K562 (cell line): ENCODE measurements around the gene INTS1. TPM values are rescaled to one million over a fixed set of nuclear protein-coding genes. Genes with fewer than 3 reads are reported as not detected.

Experiments
- BCOR ChIP-seq: fragments of 450-650 bp; IDR thresholded peaks from 2 replicates; pipeline ENCODE4 v1.6.1; 2016
- CEBPB ChIP-seq: fragments of 450-650 bp; IDR thresholded peaks from 2 replicates; pipeline ENCODE4 v1.6.1; 2016; ENCODE audit warnings: missing genetic modification characterization, missing compliant biosample characterization
- E2F5 ChIP-seq: sonication (generic); formaldehyde crosslinking; IDR thresholded peaks from 2 replicates; pipeline ENCODE4 v1.8.0; 2022; ENCODE audit warnings: mild to moderate bottlenecking, missing genetic modification reagents
- ERF ChIP-seq: fragments of 450-650 bp; formaldehyde crosslinking; IDR thresholded peaks from 2 replicates; pipeline ENCODE4 v1.4.0; 2020; ENCODE audit warnings: mild to moderate bottlenecking, mixed read lengths
- FOXJ2 ChIP-seq: fragments of 200-800 bp; sonication (Bioruptor generic); IDR thresholded peaks from 2 replicates; pipeline ENCODE4 v1.6.1; 2016; ENCODE audit warnings: missing genetic modification characterization, missing compliant biosample characterization
- L3MBTL2 ChIP-seq: fragments of 450-650 bp; IDR thresholded peaks from 2 replicates; pipeline ENCODE4 v1.6.1; 2016; ENCODE audit warnings: mild to moderate bottlenecking, moderate library complexity
- NRF1 ChIP-seq, 2 experiments: fragments of 450-650 bp; IDR thresholded peaks in 1 of 2; conservative IDR thresholded peaks in 1 of 2; 2 replicates each; pipeline ENCODE4 v1.6.1; 2014; ENCODE audit warnings: mild to moderate bottlenecking in 2 of 2
- POLR2AphosphoS5 ChIP-seq: IDR thresholded peaks from 2 replicates; pipeline ENCODE4 v1.6.1; 2011; ENCODE audit warnings: mild to moderate bottlenecking, low read depth, low read length, moderate library complexity; ENCODE audit not compliant: control insufficient read depth, insufficient read depth
- RBBP5 ChIP-seq: fragments of 200-600 bp; sonication (generic); IDR thresholded peaks from 2 replicates; pipeline ENCODE4 v1.6.1; 2012; ENCODE audit warnings: borderline replicate concordance, mild to moderate bottlenecking, low read length, control low read depth, inconsistent platforms; ENCODE audit not compliant: insufficient read depth, poor library complexity, severe bottlenecking
- SMARCC2 ChIP-seq: fragments of 450-650 bp; IDR thresholded peaks from 2 replicates; pipeline ENCODE4 v1.6.1; 2017; ENCODE audit warnings: antibody characterized with exemption, moderate library complexity, mild to moderate bottlenecking, low read depth
- SRSF7 ChIP-seq: fragments of 200-400 bp; formaldehyde crosslinking; optimal IDR thresholded peaks from 2 replicates; pipeline ENCODE3; 2017; ENCODE audit warnings: mild to moderate bottlenecking, low read depth, low read length
- SUPT5H ChIP-seq: fragments of 450-650 bp; IDR thresholded peaks from 2 replicates; pipeline ENCODE4 v1.6.1; 2016
- ZFP36 ChIP-seq: fragments of 150-350 bp; IDR thresholded peaks from 2 replicates; pipeline ENCODE4 v1.6.1; 2018; ENCODE audit warnings: low read length, low read depth; ENCODE audit not compliant: partially characterized antibody
- ZNF431 ChIP-seq: sonication (generic); formaldehyde crosslinking; IDR thresholded peaks from 2 replicates; pipeline ENCODE4 v1.8.0; 2022; ENCODE audit warnings: mild to moderate bottlenecking, missing genetic modification reagents
- polyA plus RNA-seq, 8 experiments: library from polyadenylated mRNA; depleted of rRNA in 4 of 8; stranded (reverse) in 5 of 8; unstranded in 3 of 8; fragments of >200 nt; fragmentation: Nextera tagmentation in 2 of 8; fragmentation: Illumina TruSeq in 1 of 8; extraction: Ambion mirVana in 2 of 8; extraction: Trizol in 1 of 8; gene quantifications; 2 replicates each; pipeline versions ENCODE4 v1.2.1 to v1.2.3, GENCODE V29; 2011 to 2014; ENCODE audit warnings: inconsistent platforms in 1 of 8, missing spikeins in 1 of 8
- total RNA-seq, 7 experiments: library from RNA; depleted of rRNA in 6 of 7; stranded (reverse); fragments of >200 nt in 6 of 7; fragmentation: Illumina TruSeq in 2 of 7; extraction: Trizol in 2 of 7; gene quantifications; 2 replicates each; pipeline versions ENCODE4 v1.2.1 to v1.2.3, GENCODE V29; 2011 to 2021; ENCODE audit warnings: low replicate concordance in 1 of 7
- TF ChIP-seq, protein P1 (sequence below), 2 experiments: fragments of 450-650 bp in 1 of 2; sonication (generic) in 1 of 2; formaldehyde crosslinking in 1 of 2; IDR thresholded peaks; 2 replicates each; pipeline versions ENCODE4 v1.7.1 to v1.9.0; 2016 to 2022; ENCODE audit warnings: inconsistent platforms in 1 of 2, mild to moderate bottlenecking in 1 of 2, missing genetic modification reagents in 1 of 2
- TF ChIP-seq, protein P2 (sequence below), 2 experiments: fragments of 250-450 bp in 1 of 2; fragments of 450-650 bp in 1 of 2; sonication (Bioruptor Pico) in 1 of 2; IDR thresholded peaks; 2 replicates each; pipeline versions ENCODE4 v1.6.1 to v1.8.0; 2016 to 2021; ENCODE audit warnings: mild to moderate bottlenecking in 2 of 2, moderate library complexity in 2 of 2, missing compliant biosample characterization in 1 of 2, missing genetic modification characterization in 1 of 2

The INTS1 gene
- total and polyA plus RNA-seq, 9 of the 15 experiments (the other 6 are each of a cell fraction or from before 2014, with no cell fraction given): 0.34 to 119 (median 18.5) TPM

GRCh38 chr7:1458683-1459511 is 45.3 kb downstream of the INTS1 start, which contains the start of gene MICALL2 (continued):
- TF ChIP-seq RBBP5: peak; percentile 74
- TF ChIP-seq POLR2AphosphoS5: peak; percentile 78
- peak; percentile 30; the same call in 1 of the 2 replicates for TF ChIP-seq SUPT5H
- TF ChIP-seq ERF (CRISPR knock-in tag): 0 out of 2 replicates have a peak, but pooled peaks have one; percentile 51
- TF ChIP-seq, protein P1, sequence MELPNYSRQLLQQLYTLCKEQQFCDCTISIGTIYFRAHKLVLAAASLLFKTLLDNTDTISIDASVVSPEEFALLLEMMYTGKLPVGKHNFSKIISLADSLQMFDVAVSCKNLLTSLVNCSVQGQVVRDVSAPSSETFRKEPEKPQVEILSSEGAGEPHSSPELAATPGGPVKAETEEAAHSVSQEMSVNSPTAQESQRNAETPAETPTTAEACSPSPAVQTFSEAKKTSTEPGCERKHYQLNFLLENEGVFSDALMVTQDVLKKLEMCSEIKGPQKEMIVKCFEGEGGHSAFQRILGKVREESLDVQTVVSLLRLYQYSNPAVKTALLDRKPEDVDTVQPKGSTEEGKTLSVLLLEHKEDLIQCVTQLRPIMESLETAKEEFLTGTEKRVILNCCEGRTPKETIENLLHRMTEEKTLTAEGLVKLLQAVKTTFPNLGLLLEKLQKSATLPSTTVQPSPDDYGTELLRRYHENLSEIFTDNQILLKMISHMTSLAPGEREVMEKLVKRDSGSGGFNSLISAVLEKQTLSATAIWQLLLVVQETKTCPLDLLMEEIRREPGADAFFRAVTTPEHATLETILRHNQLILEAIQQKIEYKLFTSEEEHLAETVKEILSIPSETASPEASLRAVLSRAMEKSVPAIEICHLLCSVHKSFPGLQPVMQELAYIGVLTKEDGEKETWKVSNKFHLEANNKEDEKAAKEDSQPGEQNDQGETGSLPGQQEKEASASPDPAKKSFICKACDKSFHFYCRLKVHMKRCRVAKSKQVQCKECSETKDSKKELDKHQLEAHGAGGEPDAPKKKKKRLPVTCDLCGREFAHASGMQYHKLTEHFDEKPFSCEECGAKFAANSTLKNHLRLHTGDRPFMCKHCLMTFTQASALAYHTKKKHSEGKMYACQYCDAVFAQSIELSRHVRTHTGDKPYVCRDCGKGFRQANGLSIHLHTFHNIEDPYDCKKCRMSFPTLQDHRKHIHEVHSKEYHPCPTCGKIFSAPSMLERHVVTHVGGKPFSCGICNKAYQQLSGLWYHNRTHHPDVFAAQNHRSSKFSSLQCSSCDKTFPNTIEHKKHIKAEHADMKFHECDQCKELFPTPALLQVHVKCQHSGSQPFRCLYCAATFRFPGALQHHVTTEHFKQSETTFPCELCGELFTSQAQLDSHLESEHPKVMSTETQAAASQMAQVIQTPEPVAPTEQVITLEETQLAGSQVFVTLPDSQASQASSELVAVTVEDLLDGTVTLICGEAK (IDR thresholded peaks at IDR 0.05): no peak
- TF ChIP-seq, protein P1 (CRISPR knock-in tag; IDR thresholded peaks at IDR 0.05): no peak
- peak; percentile 46; the same call in 1 of the 2 replicates for TF ChIP-seq ZNF431 (CRISPR knock-in tag)
- TF ChIP-seq E2F5 (CRISPR knock-in tag): peak; percentile 87; the same call in 1 of the 2 replicates
- TF ChIP-seq SRSF7: no peak
- peak; percentile 47; the same call in 1 of the 2 replicates for TF ChIP-seq L3MBTL2
- TF ChIP-seq FOXJ2 (tag): no peak
- TF ChIP-seq BCOR: peak; percentile 76
- TF ChIP-seq, protein P2, sequence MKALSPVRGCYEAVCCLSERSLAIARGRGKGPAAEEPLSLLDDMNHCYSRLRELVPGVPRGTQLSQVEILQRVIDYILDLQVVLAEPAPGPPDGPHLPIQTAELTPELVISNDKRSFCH (CRISPR knock-in tag; IDR thresholded peaks at IDR 0.05): no peak
- TF ChIP-seq, protein P2 (tag; IDR thresholded peaks at IDR 0.05): peak; percentile 44; the same call in 1 of the 2 replicates
- no peak for TF ChIP-seq ZFP36
- 0 out of 4 replicates have a peak, but pooled peaks have one; percentile 18 to 22 for TF ChIP-seq NRF1 (conservative IDR thresholded peaks at IDR 0.05 in 1 of 2, IDR thresholded peaks at IDR 0.05 in 1 of 2)
- TF ChIP-seq SMARCC2: peak; percentile 66; the same call in 1 of the 2 replicates
- TF ChIP-seq CEBPB: no peak
